Activated CD8-positive, alpha-beta memory T cell treated with anti-CD3 and anti-CD28 coated beads, Interleukin-2, amount 50 U/mL, for 1 hour (primary cell): ENCODE results near the gene ACSM5.
"Not testable (repeated sequence)": the region's sequence is repeated elsewhere in the genome, so short reads cannot be mapped to it uniquely, and the experiment has no call there.

Experiments used
- DNase-seq: peaks from one replicate; pipeline ENCODE4 v3.0.0-alpha.2; 2020; ENCODE audit errors: extremely low read depth

ACSM5 gene

GRCh38 chr16:20453633-20454032, 44.3 kb downstream of the ACSM5 start:
- DNase-seq = not testable (repeated sequence)

- DNase-seq = not testable (repeated sequence)
Measured at GRCh38 chr16:20459227-20459626, 49.9 kb downstream of the ACSM5 start.

DNA sequence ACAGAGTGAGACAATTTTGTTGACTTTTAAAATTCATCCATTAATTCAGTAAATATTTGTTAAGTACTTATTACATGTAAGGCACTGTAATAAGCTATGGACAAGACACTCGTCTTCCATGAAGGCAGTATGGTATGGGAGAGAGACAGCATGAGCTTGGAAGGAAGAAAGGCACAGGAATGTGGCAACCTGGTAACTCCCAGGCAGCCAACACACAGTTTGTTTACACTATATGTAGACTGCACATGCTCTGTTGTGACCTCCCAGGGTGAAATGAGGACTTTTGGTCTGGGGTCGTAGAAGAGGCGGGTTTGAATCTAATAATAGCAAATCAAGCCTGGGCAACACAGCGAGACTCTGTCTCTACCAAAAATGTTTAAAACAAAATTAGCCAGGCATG, 51.0 kb downstream of the ACSM5 start:
- not testable (repeated sequence) for DNase-seq

DNA sequence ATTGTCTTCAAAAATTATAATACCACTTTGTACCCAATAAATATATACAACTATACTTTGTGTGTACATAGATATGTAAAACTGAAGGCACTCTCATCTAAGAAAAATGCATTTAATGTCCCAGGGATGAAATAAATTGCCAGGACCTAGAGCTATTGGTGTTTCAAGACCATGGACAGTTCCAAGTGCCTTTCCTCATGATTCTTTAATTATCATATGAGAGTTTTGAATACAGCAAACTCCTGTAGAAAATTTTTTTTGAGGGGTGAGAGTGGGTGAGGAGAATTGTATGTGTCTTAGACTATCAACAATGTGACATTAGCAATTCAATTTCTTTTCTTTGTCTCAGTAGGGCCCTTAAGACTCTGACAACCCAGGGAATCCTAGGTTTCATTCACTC, 59.6 kb downstream of the ACSM5 start:
- DNase-seq = not testable (repeated sequence)

DNA sequence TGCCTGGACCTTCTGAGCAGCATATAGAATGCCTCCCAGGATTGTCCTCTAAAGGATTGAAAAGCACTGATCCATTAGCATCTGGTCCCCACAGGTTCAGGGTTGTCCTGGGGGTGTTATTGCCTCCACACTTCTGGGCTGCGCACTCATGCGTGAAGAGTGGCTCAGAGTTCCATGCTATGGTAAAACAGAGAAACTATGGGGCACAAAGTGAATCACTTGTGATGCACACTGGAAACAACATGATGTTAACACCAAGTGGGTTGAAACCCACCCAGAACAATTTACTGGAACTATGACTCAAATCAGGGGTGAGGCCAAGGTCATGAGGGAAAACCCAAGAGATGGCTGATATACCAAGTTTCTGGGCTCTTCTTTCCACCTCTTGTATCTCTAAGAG, 60.6 kb downstream of the ACSM5 start:
- DNase-seq = not testable (repeated sequence)

DNA sequence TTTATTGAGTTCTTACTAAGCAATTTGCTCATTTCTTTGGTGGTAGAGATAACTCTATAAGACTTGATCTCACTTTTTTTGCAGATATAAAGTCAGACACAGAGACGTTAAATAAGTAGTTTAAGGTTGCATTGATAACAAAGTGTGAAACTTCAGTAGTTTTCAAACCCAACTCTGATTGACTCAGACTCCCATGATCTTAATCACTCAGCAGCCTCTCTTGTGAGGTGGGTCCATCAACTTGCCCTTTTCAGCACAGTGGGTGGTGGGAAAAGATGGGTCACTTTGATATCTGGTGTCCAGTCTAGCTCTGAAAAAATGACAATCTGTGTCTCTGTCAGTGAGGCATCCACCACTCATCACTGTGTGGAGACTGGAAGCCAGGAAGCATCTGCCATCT, 61.4 kb downstream of the ACSM5 start:
- not testable (repeated sequence) for DNase-seq

DNA sequence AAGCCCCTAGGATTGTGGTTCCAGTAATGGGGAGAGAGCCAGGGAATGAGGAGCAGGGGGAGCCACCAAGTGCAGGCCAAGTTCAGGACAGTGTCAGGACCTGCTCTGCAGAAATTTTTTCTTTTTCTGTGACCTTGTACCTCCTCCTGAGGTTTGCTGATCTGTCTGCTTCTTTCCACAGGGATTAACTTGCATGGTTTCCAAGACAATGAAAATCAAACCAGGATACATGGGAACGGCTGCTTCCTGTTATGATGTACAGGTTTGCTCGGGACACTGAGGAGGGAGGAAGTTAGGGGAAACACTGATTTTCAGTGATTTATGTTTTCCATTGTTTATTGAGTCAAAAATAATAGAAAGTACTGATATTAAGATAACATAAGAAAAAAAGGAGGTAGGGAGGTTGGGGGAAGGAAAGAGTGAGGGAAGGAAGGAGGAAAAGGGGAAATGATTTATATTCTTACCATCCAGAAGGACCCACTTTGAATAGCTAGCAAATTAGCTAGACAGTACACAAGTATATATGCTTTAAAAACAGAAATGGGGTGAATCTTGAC, 67.9 kb downstream of the ACSM5 start:
- DNase-seq = not testable (repeated sequence)

DNA sequence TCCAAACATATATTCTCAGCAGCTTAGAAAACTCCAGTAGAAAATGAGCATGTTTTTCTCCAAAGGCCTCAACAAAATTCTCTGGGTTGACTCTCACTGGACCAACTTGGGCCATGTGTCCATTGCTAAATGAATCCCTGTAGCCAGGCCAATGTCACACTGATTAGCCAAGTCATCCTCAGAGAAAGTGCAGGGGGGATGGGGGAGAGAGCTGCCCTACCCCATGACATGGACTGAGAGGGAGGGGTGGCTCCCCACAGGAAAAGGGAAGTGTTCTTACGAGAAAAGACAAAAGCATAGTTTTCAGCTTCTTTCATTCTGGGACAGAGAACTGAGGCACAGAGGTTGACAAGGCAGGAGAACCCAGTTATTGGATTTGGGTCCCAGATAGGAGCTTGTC, 74.7 kb downstream of the ACSM5 start:
- DNase-seq = not testable (repeated sequence)

DNA sequence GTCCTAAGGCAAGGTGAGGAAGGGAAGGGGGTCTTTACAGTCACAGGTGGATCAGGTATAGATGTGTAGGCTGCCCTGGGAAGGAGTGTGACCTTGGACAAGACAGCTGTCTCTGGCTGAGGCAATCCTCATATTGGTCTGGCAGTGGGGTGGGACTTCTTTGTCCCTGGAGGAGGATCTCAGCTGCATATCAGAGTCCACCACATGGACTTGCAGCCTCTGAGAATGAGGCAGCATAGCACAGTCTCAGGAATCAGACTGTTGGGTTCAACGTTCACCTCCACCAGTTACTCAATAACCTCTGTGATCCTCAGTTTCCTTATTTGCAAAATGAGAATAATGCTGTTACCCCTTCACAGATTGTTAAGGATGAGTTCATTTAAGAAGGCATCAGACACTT, 75.4 kb downstream of the ACSM5 start:
- DNase-seq = no peak

DNA sequence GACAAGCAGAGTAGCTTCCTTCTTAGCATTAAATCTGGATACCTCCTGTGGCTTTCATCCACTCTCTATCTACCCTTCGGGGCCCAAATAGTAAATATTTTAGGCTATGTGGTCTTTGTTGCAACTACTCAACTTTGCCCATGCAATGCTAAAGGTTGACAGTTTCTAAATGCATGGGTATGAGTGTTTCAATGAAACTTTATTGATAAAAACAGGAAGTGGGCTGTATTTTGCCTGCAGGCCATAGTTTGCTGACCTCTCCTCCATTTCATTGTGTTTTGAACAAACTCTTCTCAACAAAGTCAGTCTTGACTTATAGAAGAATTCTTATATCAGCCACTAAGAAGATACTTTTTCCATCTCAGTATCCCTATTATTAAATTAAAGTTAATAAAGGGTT, 76.1 kb downstream of the ACSM5 start:
- DNase-seq = no peak
